MCF 10A (cell line): Measurements from ENCODE around the gene PDE4D. TPM values are rescaled to one million over a fixed set of nuclear protein-coding genes. Genes with fewer than 3 reads are reported as not detected.
"Not testable (repeated sequence)": the region's sequence is repeated elsewhere in the genome, so short reads cannot be mapped to it uniquely, and the experiment has no call there.

ENCODE experiments used
- BruUV-seq: library from RNA; stranded (reverse); fragments of 400-500 nt; replicated peaks from 2 replicates; lab custom pipeline; 2021; lab: Mats Ljungman, UMichigan
- CTCF ChIA-PET: fragments of 300-600 bp; sonication (Branson Sonifier 250); formaldehyde crosslinking; extraction: SDS; loops from one replicate; lab custom pipeline; 2021; ENCODE audit warnings: antibody characterized with exemption, inconsistent platforms; lab: Yijun Ruan, JAX
- POLR2A ChIA-PET: fragments of 300-600, 350-650 bp; sonication (Branson Sonifier 250); formaldehyde crosslinking; extraction: SDS; loops from one replicate; lab custom pipeline; 2020; ENCODE audit warnings: antibody characterized with exemption, inconsistent platforms; lab: Yijun Ruan, JAX
- DNase-seq: peaks from one replicate; pipeline ENCODE4 v3.0.0-alpha.2; 2018; ENCODE audit not compliant: unreplicated experiment
- H3K27ac Mint-ChIP-seq: one replicate; pipeline ENCODE4 v1.8.0; 2022; ENCODE audit warnings: mild to moderate bottlenecking, low read depth, mixed read lengths; ENCODE audit not compliant: unreplicated experiment
- H3K27me3 Mint-ChIP-seq: one replicate; pipeline ENCODE4 v1.8.0; 2022; ENCODE audit warnings: mixed read lengths; ENCODE audit not compliant: insufficient read depth, unreplicated experiment
- H3K36me3 Mint-ChIP-seq: one replicate; pipeline ENCODE4 v1.8.0; 2022; ENCODE audit warnings: mild to moderate bottlenecking, moderate library complexity, mixed read lengths; ENCODE audit not compliant: insufficient read depth, unreplicated experiment
- H3K4me1 Mint-ChIP-seq: one replicate; pipeline ENCODE4 v1.8.0; 2022; ENCODE audit warnings: mixed read lengths; ENCODE audit not compliant: insufficient read depth, unreplicated experiment
- H3K4me3 Mint-ChIP-seq: one replicate; pipeline ENCODE4 v1.8.0; 2022; ENCODE audit warnings: mild to moderate bottlenecking, moderate library complexity, mixed read lengths; ENCODE audit not compliant: unreplicated experiment
- H3K9me3 Mint-ChIP-seq: one replicate; pipeline ENCODE4 v1.8.0; 2022; ENCODE audit warnings: mixed read lengths; ENCODE audit not compliant: unreplicated experiment
- intact Hi-C: fragments of 100-400 bp; cut with micrococcal nuclease; formaldehyde crosslinking; loops from 2 replicates; pipeline ENCODE4 v1.14.1; 2022
- total RNA-seq: library from RNA; stranded (reverse); gene quantifications from 2 replicates; pipeline ENCODE4 v1.2.3, GENCODE V29; 2022
- TF ChIP-seq, protein P1 (sequence below): fragments of 200-600 bp; IDR thresholded peaks from one replicate; pipeline ENCODE4 v1.8.0; 2022; ENCODE audit warnings: antibody characterized with exemption, mild to moderate bottlenecking; ENCODE audit not compliant: unreplicated experiment

Gene PDE4D
- total RNA-seq, 1 experiment from 2014 or later = 85.0 TPM

- TF ChIP-seq, protein P1, sequence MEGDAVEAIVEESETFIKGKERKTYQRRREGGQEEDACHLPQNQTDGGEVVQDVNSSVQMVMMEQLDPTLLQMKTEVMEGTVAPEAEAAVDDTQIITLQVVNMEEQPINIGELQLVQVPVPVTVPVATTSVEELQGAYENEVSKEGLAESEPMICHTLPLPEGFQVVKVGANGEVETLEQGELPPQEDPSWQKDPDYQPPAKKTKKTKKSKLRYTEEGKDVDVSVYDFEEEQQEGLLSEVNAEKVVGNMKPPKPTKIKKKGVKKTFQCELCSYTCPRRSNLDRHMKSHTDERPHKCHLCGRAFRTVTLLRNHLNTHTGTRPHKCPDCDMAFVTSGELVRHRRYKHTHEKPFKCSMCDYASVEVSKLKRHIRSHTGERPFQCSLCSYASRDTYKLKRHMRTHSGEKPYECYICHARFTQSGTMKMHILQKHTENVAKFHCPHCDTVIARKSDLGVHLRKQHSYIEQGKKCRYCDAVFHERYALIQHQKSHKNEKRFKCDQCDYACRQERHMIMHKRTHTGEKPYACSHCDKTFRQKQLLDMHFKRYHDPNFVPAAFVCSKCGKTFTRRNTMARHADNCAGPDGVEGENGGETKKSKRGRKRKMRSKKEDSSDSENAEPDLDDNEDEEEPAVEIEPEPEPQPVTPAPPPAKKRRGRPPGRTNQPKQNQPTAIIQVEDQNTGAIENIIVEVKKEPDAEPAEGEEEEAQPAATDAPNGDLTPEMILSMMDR = no peak
- POLR2A ChIA-PET = interaction anchor here (0.7 to 1.1 kb wide), 2 partner anchors 25 to 240 kb away, joined by 3 to 4 read pairs; no protein-coding TSS in a partner anchor
- Mint-ChIP-seq H3K27me3 (no peaks in the 10 kb centered on the region), H3K27ac (no peak overlapping the region), H3K9me3 (no peaks in the 10 kb centered on the region), H3K36me3 (peaks cover 7% of the 10 kb centered on the region), H3K4me1 (peaks cover 6% of the 10 kb centered on the region), H3K4me3 (no peak overlapping the region)
- CTCF ChIA-PET = interaction anchor here (1.1 kb wide), 1 partner anchor 21 kb away, joined by 3 read pairs; no protein-coding TSS in a partner anchor
- no peak for DNase-seq
- BruUV-seq = no TSS peak
- intact Hi-C loops = no loop called here
These were observed 425.6 kb downstream of the PDE4D start for GRCh38 chr5:59467969-59468368.

DNA sequence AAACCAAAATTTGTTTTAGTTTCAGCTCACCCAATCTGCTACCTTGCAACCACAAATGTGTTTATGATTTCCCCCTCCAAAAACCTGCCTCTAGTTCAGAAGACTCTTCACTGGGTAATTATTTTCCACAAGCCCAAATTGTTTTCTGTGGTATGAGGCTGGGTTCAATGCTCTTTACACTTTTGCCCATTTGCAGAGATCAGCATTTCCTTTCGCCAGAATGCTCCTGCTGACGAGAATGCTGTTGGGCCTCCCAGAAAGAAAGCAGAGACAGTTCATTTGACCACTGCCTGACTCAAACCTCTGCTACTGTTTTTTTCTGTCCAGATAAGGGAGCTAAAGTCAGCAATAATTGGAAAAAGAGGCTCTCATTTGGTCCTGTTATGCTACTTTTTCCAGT is 427.3 kb downstream of the PDE4D start:
- Mint-ChIP-seq H3K36me3 (peaks cover 7% of the 10 kb centered on the region), H3K4me1 (peaks cover 11% of the 10 kb centered on the region), H3K4me3 (no peak overlapping the region), H3K27me3 (no peaks in the 10 kb centered on the region), H3K9me3 (no peaks in the 10 kb centered on the region), H3K27ac (peak overlapping the region; percentile 31)
- no peak for DNase-seq
- TF ChIP-seq, protein P1 = no peak
- intact Hi-C loops = no loop called here
- BruUV-seq = TSS peak; percentile 17
- POLR2A ChIA-PET = no interaction called here
- CTCF ChIA-PET = interaction anchor here (0.6 kb wide), 1 partner anchor 87 kb away, joined by 3 read pairs; no protein-coding TSS in a partner anchor

GRCh38 chr5:59464969-59465368 is 428.6 kb downstream of the PDE4D start:
- Mint-ChIP-seq H3K27me3 (no peaks in the 10 kb centered on the region), H3K4me3 (no peak overlapping the region), H3K9me3 (no peaks in the 10 kb centered on the region), H3K36me3 (peaks cover 12% of the 10 kb centered on the region), H3K27ac (no peak overlapping the region), H3K4me1 (peaks cover 11% of the 10 kb centered on the region)
- BruUV-seq = no TSS peak
- TF ChIP-seq, protein P1 = no peak
- DNase-seq = no peak
- ChIA-PET POLR2A (no interaction called here), CTCF (no interaction called here)
- intact Hi-C loops = no loop called here

DNA sequence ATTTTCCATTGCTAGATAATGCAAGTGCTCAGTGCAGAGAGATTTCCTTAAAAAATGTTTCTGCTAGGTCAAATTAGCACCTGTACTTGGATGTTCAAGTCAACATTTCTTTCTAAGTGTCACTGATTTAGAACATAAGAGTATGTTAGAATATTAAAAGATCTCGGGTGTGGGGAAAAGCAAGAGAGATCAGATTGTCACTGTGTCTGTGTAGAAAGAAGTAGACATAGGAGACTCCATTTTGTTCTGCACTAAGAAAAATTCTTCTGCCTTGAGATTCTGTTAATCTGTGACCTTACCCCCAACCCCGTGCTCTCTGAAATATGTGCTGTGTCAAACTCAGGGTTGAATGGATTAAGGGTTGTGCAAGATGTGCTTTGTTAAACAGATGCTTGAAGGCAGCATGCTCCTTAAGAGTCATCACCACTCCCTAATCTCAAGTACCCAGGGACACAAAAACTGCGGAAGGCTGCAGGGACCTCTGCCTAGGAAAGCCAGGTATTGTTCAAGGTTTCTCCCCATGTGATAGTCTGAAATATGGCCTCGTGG is 429.8 kb downstream of the PDE4D start:
- DNase-seq, H3K9me3 Mint-ChIP-seq, H3K27me3 Mint-ChIP-seq, H3K4me3 Mint-ChIP-seq, intact Hi-C loops, BruUV-seq, H3K27ac Mint-ChIP-seq, POLR2A ChIA-PET: not testable (repeated sequence)
- Mint-ChIP-seq H3K4me1 (peaks cover 11% of the 10 kb centered on the region), H3K36me3 (peaks cover 12% of the 10 kb centered on the region)
- CTCF ChIA-PET = interaction anchor here (0.7 kb wide), 1 partner anchor 399 kb away, joined by 3 read pairs; no protein-coding TSS in a partner anchor
